Inflammatory macrophage treated with lipopolysaccharide for 1 hour (primary cell): ENCODE measurements around the gene DAG1.

Experiments used
- DNase-seq, 2 donors: peaks; one replicate each; pipeline ENCODE4 v3.0.0-alpha.2; 2020 to 2022

Gene DAG1

DNA sequence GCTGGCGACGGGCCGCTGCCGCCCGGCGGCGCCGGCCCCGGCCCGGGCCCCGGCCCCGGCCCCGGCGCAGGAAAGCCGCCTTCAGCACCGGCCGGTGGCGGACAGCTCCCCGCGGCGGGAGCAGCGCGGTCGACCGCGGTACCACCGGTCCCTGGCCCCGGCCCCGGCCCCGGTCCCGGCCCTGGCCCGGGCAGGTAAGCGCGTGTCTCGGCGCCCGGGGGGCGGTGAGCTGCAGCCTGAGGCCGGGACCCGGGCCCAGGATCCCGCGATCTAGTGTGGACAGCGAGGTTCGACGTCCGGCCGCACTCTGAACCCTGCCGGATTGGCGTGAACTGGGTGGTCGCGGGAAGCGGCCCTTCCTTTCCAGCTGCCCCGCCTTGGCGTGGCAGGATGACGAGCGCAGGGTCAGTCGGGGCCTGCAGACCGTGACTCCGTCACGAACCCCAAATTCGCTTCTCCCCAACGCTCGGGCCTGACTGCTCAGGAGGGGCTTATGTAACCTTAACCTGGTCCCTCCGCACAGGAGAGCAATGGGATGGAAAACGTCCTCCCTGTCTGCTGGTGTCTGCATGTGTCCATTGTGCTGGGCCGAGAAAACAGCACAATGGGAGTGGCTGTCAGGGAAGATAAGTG is 84.7 kb downstream of the DAG1 start:
- DNase-seq: peak; percentile 10 to 46

DNA sequence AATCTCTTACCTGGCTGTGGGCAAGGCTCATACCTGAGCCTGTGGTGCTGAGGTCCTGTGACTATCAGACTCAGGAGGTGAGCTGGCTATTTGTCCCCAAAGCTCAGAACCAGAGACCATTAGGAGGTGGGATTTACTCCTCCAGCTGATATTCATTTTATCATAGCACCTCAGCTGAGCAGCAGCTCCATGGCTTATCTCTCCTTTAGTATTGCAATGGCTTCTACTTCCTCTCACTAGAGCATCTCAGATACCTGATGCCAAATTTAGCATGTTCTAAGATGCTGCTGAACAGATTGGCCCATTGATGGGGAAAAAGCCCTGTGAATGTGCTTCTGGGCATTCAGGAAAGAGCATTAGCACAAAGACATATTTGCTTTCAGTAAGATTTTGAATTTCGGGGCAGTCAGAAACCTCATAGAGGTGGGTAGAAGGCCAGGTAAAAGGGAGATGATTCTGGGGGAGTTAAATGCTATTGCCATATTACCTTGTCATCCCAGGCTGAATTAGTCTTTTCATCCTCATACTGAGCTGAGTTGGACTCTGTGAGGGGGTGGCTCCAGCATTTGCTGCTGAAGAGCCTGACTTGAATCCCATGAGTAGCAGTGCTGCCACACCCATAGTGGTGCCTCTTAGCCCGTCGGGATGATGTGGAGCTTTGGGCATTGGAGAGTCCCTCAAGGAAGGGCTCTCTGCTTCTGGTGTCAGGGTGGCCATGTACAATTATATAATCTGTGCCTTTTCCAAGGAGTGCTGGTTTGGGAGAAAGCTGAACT is 86.6 kb downstream of the DAG1 start:
- no peak for DNase-seq

DNA sequence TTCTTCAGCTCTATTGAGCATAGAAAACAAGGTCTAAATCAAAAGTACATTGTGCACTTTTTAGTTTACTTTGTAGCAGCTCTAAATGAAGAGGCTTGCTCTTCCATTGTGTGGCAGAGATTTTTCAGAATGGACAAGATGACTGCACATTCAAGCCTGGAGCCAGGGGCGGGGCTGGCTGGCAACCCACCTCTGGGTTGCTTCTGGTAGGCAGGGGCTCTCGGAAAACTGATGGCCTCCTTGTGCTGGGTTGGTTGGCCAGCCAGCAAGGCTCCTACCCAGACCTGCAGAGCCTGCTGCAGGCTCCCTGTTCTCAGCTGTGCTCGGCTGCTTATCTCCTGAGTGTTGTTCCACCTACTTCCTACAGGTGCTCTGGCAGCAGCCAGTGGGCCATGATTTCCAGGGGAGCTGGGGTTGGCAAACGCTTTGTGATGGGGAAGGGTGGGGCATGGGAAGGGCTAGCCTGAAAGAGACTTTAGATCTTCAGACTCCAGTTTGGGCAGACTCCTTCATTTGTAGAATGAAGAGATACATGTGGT is 93.0 kb downstream of the DAG1 start:
- DNase-seq: no peak

DNA sequence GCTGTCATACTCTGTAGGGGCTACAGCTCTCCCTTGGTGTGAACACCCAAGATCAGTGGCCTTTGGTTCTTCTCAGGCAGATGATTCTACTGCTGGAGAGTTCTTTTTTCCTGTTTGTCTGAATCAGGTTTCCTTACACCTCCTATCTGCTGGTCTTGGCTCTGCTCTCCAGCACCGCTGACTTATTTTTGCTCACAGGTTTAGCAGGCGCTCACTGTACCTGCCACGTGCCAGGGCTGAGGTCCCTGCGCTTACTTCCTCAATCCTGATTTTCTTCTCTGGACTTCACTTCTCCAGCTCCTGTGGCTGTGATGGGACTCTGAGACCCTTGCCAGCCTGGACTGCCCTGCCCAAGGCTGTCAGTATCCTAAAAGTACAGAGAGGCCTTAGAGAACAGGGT is 93.7 kb downstream of the DAG1 start:
- no peak for DNase-seq

DNA sequence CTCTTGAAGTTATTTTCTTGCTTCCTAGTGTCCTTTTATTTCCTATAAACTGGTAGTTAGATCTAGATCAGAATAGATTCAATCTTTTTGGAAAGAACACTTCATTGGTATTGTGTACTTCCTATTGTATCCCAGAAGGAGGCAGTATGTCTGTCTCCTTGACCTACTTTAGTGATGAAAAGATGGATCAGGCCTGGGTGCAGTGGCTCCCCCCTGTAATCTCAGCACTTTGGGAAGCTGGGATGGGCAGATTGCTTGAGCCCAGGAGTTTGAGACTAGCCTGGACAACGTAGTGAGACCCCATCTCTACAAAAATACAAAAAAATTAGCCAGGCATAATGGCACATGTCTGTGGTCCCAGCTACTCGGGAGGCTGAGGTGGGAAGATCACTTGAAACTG is 96.2 kb downstream of the DAG1 start:
- DNase-seq: peak in 1 of 2 donors; percentile 3

DNA sequence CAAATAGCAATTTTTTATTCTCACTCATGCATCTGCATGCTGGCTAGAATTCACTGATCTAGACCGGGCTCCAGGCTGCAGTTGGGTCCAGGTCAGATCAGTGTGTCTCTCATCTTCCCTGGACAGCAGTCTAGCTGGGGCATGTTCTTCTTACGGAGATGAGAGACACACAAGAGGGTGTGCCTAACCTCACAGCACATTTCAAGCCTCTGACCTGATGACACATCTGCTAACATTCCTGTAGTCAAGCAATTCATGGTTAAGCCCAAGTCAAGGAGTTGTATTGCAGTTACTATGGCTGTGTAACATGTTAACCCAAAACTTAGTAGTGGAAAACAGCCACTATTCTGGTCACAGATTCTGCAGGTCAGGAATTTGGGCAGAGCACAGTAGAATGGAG is 97.3 kb downstream of the DAG1 start:
- no peak for DNase-seq

DNA sequence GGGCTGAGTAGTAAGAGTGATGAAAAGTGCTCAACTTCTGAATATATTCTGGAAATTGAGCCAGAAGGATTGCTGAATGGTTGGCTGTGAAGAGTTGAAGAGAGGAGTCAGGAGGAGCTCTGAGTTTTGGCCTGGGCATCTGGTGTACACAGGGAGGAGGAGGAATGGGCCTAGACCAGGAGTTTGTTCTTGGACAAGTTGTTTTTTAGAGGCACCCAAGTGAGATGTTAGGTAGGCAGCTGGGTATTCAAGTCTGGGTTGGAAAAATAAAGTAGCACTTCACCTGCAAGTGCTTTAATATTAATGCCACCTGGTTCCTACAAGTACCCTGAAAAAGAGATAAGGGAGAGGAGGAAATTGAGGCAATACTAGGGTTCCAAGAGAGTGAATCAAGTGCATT is 98.9 kb downstream of the DAG1 start:
- no peak for DNase-seq

DNA sequence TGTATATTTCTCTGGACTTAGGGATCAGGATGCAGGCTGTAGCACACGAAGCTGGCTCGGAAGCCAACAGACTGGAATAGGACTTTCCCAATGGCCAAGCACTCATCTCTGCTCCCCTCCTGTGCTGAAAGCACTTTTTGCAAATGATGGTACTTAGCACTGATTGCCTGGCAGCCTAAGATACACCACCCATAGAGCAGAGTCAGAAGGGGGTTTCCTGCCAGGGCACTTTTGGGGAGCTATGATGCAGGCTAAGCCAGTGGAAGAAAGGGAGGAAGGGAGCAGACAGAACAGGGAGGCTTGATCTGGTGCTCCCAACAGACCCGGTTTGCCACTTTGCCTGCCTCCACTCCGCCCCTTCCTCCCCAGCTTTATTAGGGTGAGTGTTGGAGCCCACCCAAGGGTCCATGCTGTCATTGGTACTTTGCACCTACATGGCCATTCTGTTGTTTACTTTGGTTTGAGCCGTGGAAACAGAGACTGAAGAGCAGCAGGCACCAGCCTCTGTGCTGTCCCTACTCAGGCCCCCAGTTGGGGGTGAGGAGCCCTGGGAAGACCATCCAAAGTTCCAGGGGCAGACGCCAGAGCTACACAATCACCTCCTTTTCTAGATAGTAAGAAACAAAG is 100.1 kb downstream of the DAG1 start:
- DNase-seq: no peak

DNA sequence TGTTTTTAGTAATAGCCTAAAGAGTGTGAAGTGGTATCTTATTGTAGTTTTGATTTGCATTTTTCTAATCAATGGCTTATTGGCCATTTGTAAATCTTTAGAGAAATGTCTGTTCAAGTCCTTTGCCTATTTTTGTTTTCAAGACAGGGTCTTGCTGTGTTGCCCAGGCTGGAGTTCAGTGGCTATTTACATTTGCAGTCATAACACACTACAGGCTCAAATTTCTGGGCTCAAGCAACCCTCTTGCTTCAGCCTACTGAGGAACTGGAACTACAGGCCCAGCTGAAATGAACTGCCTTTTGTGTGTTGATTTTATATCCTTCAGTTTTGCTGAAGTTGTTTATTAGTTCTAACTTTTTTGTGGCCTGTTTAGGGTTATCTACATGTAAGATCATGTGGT is 112.1 kb downstream of the DAG1 start:
- DNase-seq: no peak
